ENCODE results near the gene PLAC1. TPM values are rescaled to one million over a fixed set of nuclear protein-coding genes. Genes with fewer than 3 reads are reported as not detected.
A peak's percentile ranks its signal among the peaks of the same experiment; 100 is the strongest.

The PLAC1 gene
- total RNA-seq, 1 experiment from 2014 or later, result 2.6 TPM

GRCh38 chrX:134664202-134664601 is 5.9 kb upstream of the PLAC1 start:
- ATAC-seq (no peak), DNase-seq (no peak)
- no peaks in the 10 kb centered on the region for H3K79me2 ChIP-seq (ENCODE audit: low read length)
- no peak overlapping the region for H3K9ac ChIP-seq (ENCODE audit: low read length)
- no peak overlapping the region for H3K4me3 ChIP-seq (ENCODE audit: low read length)
- TF ChIP-seq, protein P1, sequence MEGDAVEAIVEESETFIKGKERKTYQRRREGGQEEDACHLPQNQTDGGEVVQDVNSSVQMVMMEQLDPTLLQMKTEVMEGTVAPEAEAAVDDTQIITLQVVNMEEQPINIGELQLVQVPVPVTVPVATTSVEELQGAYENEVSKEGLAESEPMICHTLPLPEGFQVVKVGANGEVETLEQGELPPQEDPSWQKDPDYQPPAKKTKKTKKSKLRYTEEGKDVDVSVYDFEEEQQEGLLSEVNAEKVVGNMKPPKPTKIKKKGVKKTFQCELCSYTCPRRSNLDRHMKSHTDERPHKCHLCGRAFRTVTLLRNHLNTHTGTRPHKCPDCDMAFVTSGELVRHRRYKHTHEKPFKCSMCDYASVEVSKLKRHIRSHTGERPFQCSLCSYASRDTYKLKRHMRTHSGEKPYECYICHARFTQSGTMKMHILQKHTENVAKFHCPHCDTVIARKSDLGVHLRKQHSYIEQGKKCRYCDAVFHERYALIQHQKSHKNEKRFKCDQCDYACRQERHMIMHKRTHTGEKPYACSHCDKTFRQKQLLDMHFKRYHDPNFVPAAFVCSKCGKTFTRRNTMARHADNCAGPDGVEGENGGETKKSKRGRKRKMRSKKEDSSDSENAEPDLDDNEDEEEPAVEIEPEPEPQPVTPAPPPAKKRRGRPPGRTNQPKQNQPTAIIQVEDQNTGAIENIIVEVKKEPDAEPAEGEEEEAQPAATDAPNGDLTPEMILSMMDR (conservative IDR thresholded peaks at IDR 0.05; ENCODE audit: low read depth, low read length), result no peak
- TF ChIP-seq EZH2phosphoT487 (IDR thresholded peaks at IDR 0.05; ENCODE audit: borderline replicate concordance, low read length), result no peak
- TF ChIP-seq EZH2 (IDR thresholded peaks at IDR 0.05; ENCODE audit: low read length, unreplicated experiment), result no peak
- intact Hi-C loops (cut with micrococcal nuclease), result no loop called here
- no peak overlapping the region for H2AFZ ChIP-seq (ENCODE audit: low read length)
- H4K20me1 ChIP-seq (ENCODE audit: low read length), result no peaks in the 10 kb centered on the region
- no peaks in the 10 kb centered on the region for H3K9me2 ChIP-seq (replicated peaks; ENCODE audit: low read length)
- ChIA-PET POLR2A (ENCODE audit: unreplicated experiment) (no interaction called here), CTCF (no interaction called here)
- H3K4me2 ChIP-seq (ENCODE audit: low read length), result no peak overlapping the region
- BruUV-seq (replicated peaks), result no TSS peak
- no peaks in the 10 kb centered on the region for H3K9me3 ChIP-seq (ENCODE audit: low read length)
- no peak overlapping the region for H3K27ac ChIP-seq (ENCODE audit: low read length)
- no peaks in the 10 kb centered on the region for H3K36me3 ChIP-seq (ENCODE audit: low read depth, low read length)
- H3K4me1 ChIP-seq (ENCODE audit: insufficient read depth, low read length), result peaks cover 23% of the 10 kb centered on the region
- no peaks in the 10 kb centered on the region for H3F3A ChIP-seq (ENCODE audit: low read length, unreplicated experiment)
- H3K27me3 ChIP-seq (ENCODE audit: low read length), result no peaks in the 10 kb centered on the region

DNA sequence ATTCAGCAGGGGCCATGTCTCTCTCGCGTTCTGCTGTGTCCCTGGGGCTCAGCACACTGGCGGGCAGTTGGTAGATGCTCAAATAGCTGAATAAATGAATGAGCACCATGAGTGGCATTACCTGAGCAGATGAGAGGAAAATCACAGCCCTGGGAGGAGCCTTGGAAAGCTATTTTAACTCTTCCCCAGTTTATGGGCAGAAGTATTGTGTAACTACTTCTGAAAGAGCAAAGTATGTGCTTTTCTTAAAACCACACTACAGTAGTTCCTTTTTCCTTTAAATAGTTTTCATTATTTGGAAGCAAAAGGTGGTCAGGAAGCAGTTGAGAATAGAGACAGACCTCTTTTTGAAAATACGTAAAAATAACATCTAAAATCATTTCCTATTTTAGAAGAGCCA is 3.0 kb upstream of the PLAC1 start:
- Histone ChIP-seq H4K20me1 (ENCODE audit: low read length) (no peaks in the 10 kb centered on the region), H2AFZ (ENCODE audit: low read length) (no peak overlapping the region), H3K4me3 (ENCODE audit: low read length) (no peak overlapping the region), H3K4me1 (ENCODE audit: insufficient read depth, low read length) (peaks cover 27% of the 10 kb centered on the region), H3K9me3 (ENCODE audit: low read length) (no peaks in the 10 kb centered on the region), H3K36me3 (ENCODE audit: low read depth, low read length) (no peaks in the 10 kb centered on the region), H3K27ac (ENCODE audit: low read length) (no peak overlapping the region), H3K4me2 (ENCODE audit: low read length) (no peak overlapping the region), H3K27me3 (ENCODE audit: low read length) (no peaks in the 10 kb centered on the region), H3F3A (ENCODE audit: low read length, unreplicated experiment) (no peaks in the 10 kb centered on the region), H3K9ac (ENCODE audit: low read length) (no peak overlapping the region), H3K9me2 (replicated peaks; ENCODE audit: low read length) (no peaks in the 10 kb centered on the region), H3K79me2 (ENCODE audit: low read length) (no peaks in the 10 kb centered on the region)
- ChIA-PET CTCF (no interaction called here), POLR2A (ENCODE audit: unreplicated experiment) (no interaction called here)
- no TSS peak for BruUV-seq (replicated peaks)
- DNase-seq (peak; percentile 36), ATAC-seq (no peak)
- TF ChIP-seq EZH2 (IDR thresholded peaks at IDR 0.05; ENCODE audit: low read length, unreplicated experiment), result no peak
- TF ChIP-seq EZH2phosphoT487 (IDR thresholded peaks at IDR 0.05; ENCODE audit: borderline replicate concordance, low read length), result no peak
- TF ChIP-seq, protein P1 (conservative IDR thresholded peaks at IDR 0.05; ENCODE audit: low read depth, low read length), result no peak
- intact Hi-C loops (cut with micrococcal nuclease), result no loop called here

DNA sequence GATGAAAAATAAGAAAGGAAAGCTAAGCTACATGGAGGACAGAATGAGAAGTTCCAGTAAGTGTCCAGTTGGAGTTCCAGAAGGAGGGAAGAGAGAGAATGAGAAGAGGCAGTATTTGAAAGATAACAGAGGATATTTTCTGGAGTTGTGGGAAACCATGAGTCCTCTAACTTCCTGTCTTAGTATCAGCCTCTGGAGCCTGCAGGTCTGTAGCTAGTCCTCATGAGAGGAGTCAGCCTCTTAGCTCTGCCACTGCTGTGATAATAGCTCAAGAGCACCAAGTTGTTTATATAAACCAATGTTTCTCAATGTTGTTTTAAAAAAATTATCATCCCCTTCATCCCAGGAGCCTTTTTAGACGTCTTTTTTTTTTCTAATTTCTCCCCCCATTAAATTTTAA is 2.4 kb upstream of the PLAC1 start:
- no peaks in the 10 kb centered on the region for H4K20me1 ChIP-seq (ENCODE audit: low read length)
- no peaks in the 10 kb centered on the region for H3K9me2 ChIP-seq (replicated peaks; ENCODE audit: low read length)
- ChIA-PET POLR2A (ENCODE audit: unreplicated experiment) (no interaction called here), CTCF (no interaction called here)
- H2AFZ ChIP-seq (ENCODE audit: low read length), result no peak overlapping the region
- no peaks in the 10 kb centered on the region for H3F3A ChIP-seq (ENCODE audit: low read length, unreplicated experiment)
- no peak overlapping the region for H3K9ac ChIP-seq (ENCODE audit: low read length)
- peaks cover 27% of the 10 kb centered on the region for H3K4me1 ChIP-seq (ENCODE audit: insufficient read depth, low read length)
- H3K36me3 ChIP-seq (ENCODE audit: low read depth, low read length), result no peaks in the 10 kb centered on the region
- DNase-seq (no peak), ATAC-seq (no peak)
- H3K27me3 ChIP-seq (ENCODE audit: low read length), result no peaks in the 10 kb centered on the region
- no TSS peak for BruUV-seq (replicated peaks)
- intact Hi-C loops (cut with micrococcal nuclease), result no loop called here
- no peaks in the 10 kb centered on the region for H3K9me3 ChIP-seq (ENCODE audit: low read length)
- no peaks in the 10 kb centered on the region for H3K79me2 ChIP-seq (ENCODE audit: low read length)
- H3K27ac ChIP-seq (ENCODE audit: low read length), result no peak overlapping the region
- H3K4me2 ChIP-seq (ENCODE audit: low read length), result no peak overlapping the region
- H3K4me3 ChIP-seq (ENCODE audit: low read length), result no peak overlapping the region
- TF ChIP-seq EZH2 (IDR thresholded peaks at IDR 0.05; ENCODE audit: low read length, unreplicated experiment) (no peak), EZH2phosphoT487 (IDR thresholded peaks at IDR 0.05; ENCODE audit: borderline replicate concordance, low read length) (no peak)
- TF ChIP-seq, protein P1 (conservative IDR thresholded peaks at IDR 0.05; ENCODE audit: low read depth, low read length), result no peak
